GM12878 (cell line): ENCODE data around the gene SERPINB6. TPM values are rescaled to one million over a fixed set of nuclear protein-coding genes. Genes with fewer than 3 reads are reported as not detected.

ENCODE experiments used
- ATAC-seq: fragments of 200-7000 bp; cut with Tn5 transposase; 3 replicates; pipeline ENCODE4 v1.9.1; 2020; ENCODE audit warnings: mild to moderate bottlenecking, moderate library complexity
- BruUV-seq: library from RNA; stranded (reverse); fragments of 400-500 nt; replicated peaks from 2 replicates; lab custom pipeline; 2021; lab: Mats Ljungman, UMichigan
- CTCF ChIA-PET: fragments of 300-600 bp; sonication (Branson Sonifier 250); formaldehyde crosslinking; extraction: SDS; loops from one replicate; lab custom pipeline; 2021; ENCODE audit warnings: inconsistent platforms; lab: Yijun Ruan, JAX
- POLR2A ChIA-PET: fragments of 350-600 bp; formaldehyde crosslinking; extraction: SDS; loops from one replicate; lab custom pipeline; 2021; ENCODE audit warnings: inconsistent platforms; lab: Charles Lee
- RAD21 ChIA-PET: fragments of 300-600 bp; sonication (Branson Sonifier 250); formaldehyde crosslinking; loops from one replicate; lab custom pipeline; 2023; ENCODE audit warnings: antibody characterized with exemption; ENCODE audit not compliant: unreplicated experiment; lab: Charles Lee
- SMC1A ChIA-PET: fragments of 300-600 bp; sonication (Branson Sonifier 250); formaldehyde crosslinking; loops from one replicate; lab custom pipeline; 2023; ENCODE audit not compliant: unreplicated experiment, uncharacterized antibody; lab: Charles Lee
- DNase-seq: peaks from one replicate; pipeline ENCODE4 v3.0.0-alpha.2; 2011; ENCODE audit warnings: low read depth, low spot score
- FAIRE-seq: peaks from 3 replicates; lab custom pipeline; 2011; peaks lifted over from hg19 to GRCh38; lab: Jason Lieb, UNC
- H2AFZ ChIP-seq: 2 replicates; pipeline ENCODE4 v1.6.0; 2011; ENCODE audit warnings: low read depth, low read length, control low read depth; ENCODE audit not compliant: control insufficient read depth
- H3K27ac ChIP-seq: 2 replicates; pipeline ENCODE4 v1.5.1; 2011; ENCODE audit warnings: control low read depth; ENCODE audit not compliant: control insufficient read depth, insufficient read depth
- H3K27me3 ChIP-seq, 2 experiments: replicated peaks in 1 of 2; 2 replicates each; pipeline versions ENCODE4 v1.6.0 to v1.6.1; 2011; ENCODE audit warnings: low read length in 1 of 2; ENCODE audit not compliant: control insufficient read depth in 2 of 2, insufficient read depth in 2 of 2
- H3K36me3 ChIP-seq, 2 experiments: 2 replicates each; pipeline ENCODE4 v1.5.1; 2011; ENCODE audit warnings: low read length in 1 of 2; ENCODE audit not compliant: control insufficient read depth in 2 of 2, insufficient read depth in 2 of 2
- H3K4me1 ChIP-seq: 2 replicates; pipeline ENCODE4 v1.6.1; 2011; ENCODE audit warnings: mild to moderate bottlenecking, low read length, moderate library complexity, mixed read lengths; ENCODE audit not compliant: control insufficient read depth, insufficient read depth
- H3K4me2 ChIP-seq: 2 replicates; pipeline ENCODE4 v1.6.0; 2011; ENCODE audit warnings: control low read depth; ENCODE audit not compliant: control insufficient read depth, insufficient read depth
- H3K4me3 ChIP-seq: fragments of 200-600 bp; sonication (generic); 2 replicates; pipeline ENCODE4 v1.5.1; 2016
- H3K79me2 ChIP-seq: 2 replicates; pipeline ENCODE4 v1.6.0; 2011; ENCODE audit warnings: low read length; ENCODE audit not compliant: control insufficient read depth, insufficient read depth
- H3K9ac ChIP-seq: 2 replicates; pipeline ENCODE4 v1.8.0; 2011; ENCODE audit warnings: low read length, control low read depth, mixed read lengths; ENCODE audit not compliant: control insufficient read depth, insufficient read depth
- H3K9me3 ChIP-seq: replicated peaks from 3 replicates; pipeline ENCODE4 v1.5.1; 2011; ENCODE audit warnings: mild to moderate bottlenecking, low read length; ENCODE audit not compliant: control insufficient read depth, insufficient read depth
- H4K20me1 ChIP-seq: 2 replicates; pipeline ENCODE4 v1.6.0; 2011; ENCODE audit not compliant: control insufficient read depth, insufficient read depth
- CHD4 ChIP-seq: fragments of 200-600 bp; sonication (generic); IDR thresholded peaks from 2 replicates; pipeline ENCODE4 v1.6.1; 2016; ENCODE audit warnings: mild to moderate bottlenecking
- HDGF ChIP-seq: fragments of 450-650 bp; IDR thresholded peaks from 2 replicates; pipeline ENCODE4 v1.6.1; 2016; ENCODE audit warnings: antibody characterized with exemption
- KLF5 ChIP-seq: fragments of 450-650 bp; IDR thresholded peaks from 2 replicates; pipeline ENCODE4 v1.6.1; 2014; ENCODE audit warnings: mild to moderate bottlenecking; ENCODE audit not compliant: partially characterized antibody
- MTA3 ChIP-seq: IDR thresholded peaks from 2 replicates; pipeline ENCODE4 v1.6.1; 2012; ENCODE audit warnings: low read length, inconsistent platforms, borderline replicate concordance
- POLR2AphosphoS5 ChIP-seq: IDR thresholded peaks from 2 replicates; pipeline ENCODE4 v1.6.1; 2011; ENCODE audit warnings: mild to moderate bottlenecking, low read length, inconsistent platforms
- RAD51 ChIP-seq: fragments of 450-650 bp; IDR thresholded peaks from 2 replicates; pipeline ENCODE4 v1.6.1; 2016; ENCODE audit warnings: moderate library complexity, mild to moderate bottlenecking, inconsistent platforms
- RUNX3 ChIP-seq: IDR thresholded peaks from 2 replicates; pipeline ENCODE4 v1.6.1; 2012; ENCODE audit warnings: low read length, inconsistent platforms
- SIX5 ChIP-seq: IDR thresholded peaks from 2 replicates; pipeline ENCODE4 v1.6.1; 2011; ENCODE audit warnings: mild to moderate bottlenecking, low read depth, low read length, moderate library complexity; ENCODE audit not compliant: severe bottlenecking
- ZNF24 ChIP-seq: fragments of 450-650 bp; IDR thresholded peaks from 2 replicates; pipeline ENCODE4 v1.6.1; 2017; ENCODE audit warnings: antibody characterized with exemption, mild to moderate bottlenecking
- ZSCAN29 ChIP-seq: fragments of 450-650 bp; IDR thresholded peaks from 2 replicates; pipeline ENCODE4 v1.6.1; 2017; ENCODE audit warnings: mild to moderate bottlenecking, moderate library complexity
- WGBS: methylation state at CpG from one replicate; pipeline ENCODE4 v1.1.6; 2016; ENCODE audit warnings: low lambda C conversion rate; ENCODE audit not compliant: insufficient replicate concordance, insufficient coverage; ENCODE audit errors: missing lambda C conversion rate; 5-methylcytosine and 5-hydroxymethylcytosine counted together
- in situ Hi-C: fragments of 300-500 bp; cut with MboI; formaldehyde crosslinking; loops from 9 replicates; pipeline ENCODE4 v1.14.3; 2018; ENCODE audit warnings: mixed read lengths
- intact Hi-C: fragments of 100-400 bp; cut with micrococcal nuclease; formaldehyde crosslinking; loops from one replicate; pipeline ENCODE4 v1.14.2; 2022; ENCODE audit not compliant: unreplicated experiment
- polyA plus RNA-seq, 11 experiments: library from polyadenylated mRNA; depleted of rRNA in 4 of 11; unstranded in 6 of 11; stranded (reverse) in 5 of 11; fragments of >200 nt; fragmentation: Nextera tagmentation in 4 of 11; fragmentation: Illumina TruSeq in 1 of 11; extraction: Ambion mirVana in 4 of 11; extraction: Trizol in 1 of 11; gene quantifications; 1 replicate in 1 of 11; 2 replicates in 10 of 11; pipeline versions ENCODE4 v1.2.1 to v1.2.3, GENCODE V29; 2011 to 2016; ENCODE audit warnings: inconsistent platforms in 2 of 11, missing spikeins in 2 of 11, low read depth in 1 of 11
- total RNA-seq, 4 experiments: library from RNA; depleted of rRNA in 3 of 4; stranded (reverse); fragments of >200 nt in 3 of 4; fragmentation: Illumina TruSeq in 1 of 4; extraction: Trizol in 1 of 4; gene quantifications; 2 replicates each; pipeline versions ENCODE4 v1.2.1 to v1.2.3, GENCODE V29; 2013 to 2021
- TF ChIP-seq, protein P1 (sequence below), 3 experiments: IDR thresholded peaks in 2 of 3; conservative IDR thresholded peaks in 1 of 3; 2 replicates each; pipeline ENCODE4 v1.5.1; 2011; ENCODE audit warnings: low read depth in 3 of 3, low read length in 3 of 3, mild to moderate bottlenecking in 3 of 3, control low read depth in 2 of 3, moderate library complexity in 2 of 3, inconsistent platforms in 1 of 3, mixed read lengths in 1 of 3; ENCODE audit not compliant: control insufficient read depth in 2 of 3, insufficient read depth in 1 of 3; ENCODE audit errors: extremely low read depth in 1 of 3
- TF ChIP-seq, protein P2 (sequence below): IDR thresholded peaks from 2 replicates; pipeline ENCODE4 v1.6.1; 2012; ENCODE audit warnings: mild to moderate bottlenecking, low read depth, low read length

The SERPINB6 gene
- total and polyA plus RNA-seq, 10 of the 15 experiments (the other 5 are each of a cell fraction or from before 2014, with no cell fraction given): 0.37 to 2.2 (median 0.68) TPM; not detected in 1

DNA sequence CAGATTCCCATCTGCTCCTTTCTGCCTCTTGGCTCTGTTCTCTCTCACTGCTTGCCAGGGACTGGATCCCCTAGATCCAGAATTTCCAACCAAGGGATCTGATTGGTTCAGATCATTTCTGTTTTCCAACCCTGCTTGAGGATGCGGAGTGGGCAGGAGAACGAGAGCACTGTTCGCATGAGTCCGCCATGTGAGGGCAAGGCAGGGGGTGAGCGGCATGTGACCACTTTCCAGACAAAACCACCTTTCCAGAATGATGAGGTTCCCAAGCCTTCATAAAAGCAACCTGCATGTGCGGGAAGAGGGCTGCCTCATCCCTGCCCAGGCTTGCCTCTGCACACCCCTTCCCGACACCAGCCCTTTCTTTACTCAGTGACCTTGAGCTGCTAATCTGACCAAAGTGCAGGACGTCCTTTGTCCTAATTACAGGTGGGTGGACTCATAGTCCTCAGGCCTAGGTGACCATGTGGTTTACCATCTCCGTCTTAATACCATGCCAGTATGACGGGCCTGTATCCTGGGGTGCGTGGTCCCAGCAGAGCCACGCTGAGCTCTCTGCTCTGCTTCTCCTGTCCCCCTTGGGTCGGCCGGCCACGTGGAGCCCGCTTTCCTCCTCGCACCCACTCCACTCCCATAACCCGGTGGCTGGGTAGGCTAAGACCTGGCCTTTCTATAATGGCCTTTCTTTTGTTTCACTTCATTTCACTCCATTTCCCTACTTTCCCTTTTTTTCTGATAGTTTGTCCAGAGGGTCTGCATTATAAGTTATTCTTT lies 42.7 kb upstream of the SERPINB6 start:
- intact Hi-C loops: no loop called here
- Histone ChIP-seq H3K27ac (no peak overlapping the region), H3K27me3 (no peaks in the 10 kb centered on the region), H2AFZ (no peak overlapping the region), H3K4me2 (no peak overlapping the region), H3K79me2 (no peaks in the 10 kb centered on the region), H3K4me3 (no peak overlapping the region)
- RAD21 ChIA-PET: no interaction called here
- DNase-seq (no peak), ATAC-seq (no peak), FAIRE-seq (no peak)
- no TSS peak for BruUV-seq
- POLR2A ChIA-PET: interaction anchor here (1.3 kb wide), 1 partner anchor 18 kb away, joined by 3 read pairs; no protein-coding TSS in a partner anchor
- in situ Hi-C loops: no loop called here
- CTCF ChIA-PET: interaction anchor here (1.5 kb wide), 1 partner anchor 12 kb away, joined by 4 read pairs; no protein-coding TSS in a partner anchor
- TF ChIP-seq KLF5: no peak
- no peak for TF ChIP-seq ZNF24
- TF ChIP-seq CHD4: no peak
- TF ChIP-seq, protein P1, sequence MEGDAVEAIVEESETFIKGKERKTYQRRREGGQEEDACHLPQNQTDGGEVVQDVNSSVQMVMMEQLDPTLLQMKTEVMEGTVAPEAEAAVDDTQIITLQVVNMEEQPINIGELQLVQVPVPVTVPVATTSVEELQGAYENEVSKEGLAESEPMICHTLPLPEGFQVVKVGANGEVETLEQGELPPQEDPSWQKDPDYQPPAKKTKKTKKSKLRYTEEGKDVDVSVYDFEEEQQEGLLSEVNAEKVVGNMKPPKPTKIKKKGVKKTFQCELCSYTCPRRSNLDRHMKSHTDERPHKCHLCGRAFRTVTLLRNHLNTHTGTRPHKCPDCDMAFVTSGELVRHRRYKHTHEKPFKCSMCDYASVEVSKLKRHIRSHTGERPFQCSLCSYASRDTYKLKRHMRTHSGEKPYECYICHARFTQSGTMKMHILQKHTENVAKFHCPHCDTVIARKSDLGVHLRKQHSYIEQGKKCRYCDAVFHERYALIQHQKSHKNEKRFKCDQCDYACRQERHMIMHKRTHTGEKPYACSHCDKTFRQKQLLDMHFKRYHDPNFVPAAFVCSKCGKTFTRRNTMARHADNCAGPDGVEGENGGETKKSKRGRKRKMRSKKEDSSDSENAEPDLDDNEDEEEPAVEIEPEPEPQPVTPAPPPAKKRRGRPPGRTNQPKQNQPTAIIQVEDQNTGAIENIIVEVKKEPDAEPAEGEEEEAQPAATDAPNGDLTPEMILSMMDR (IDR thresholded peaks at IDR 0.05 in 2 of 3, conservative IDR thresholded peaks at IDR 0.05 in 1 of 3; ENCODE audit: control insufficient read depth in 2 of 3, extremely low read depth in 1 of 3, insufficient read depth in 1 of 3, low read depth in 3 of 3, low read length in 3 of 3): no peak
- no peak for TF ChIP-seq ZSCAN29
- TF ChIP-seq RUNX3: no peak
- TF ChIP-seq, protein P2, sequence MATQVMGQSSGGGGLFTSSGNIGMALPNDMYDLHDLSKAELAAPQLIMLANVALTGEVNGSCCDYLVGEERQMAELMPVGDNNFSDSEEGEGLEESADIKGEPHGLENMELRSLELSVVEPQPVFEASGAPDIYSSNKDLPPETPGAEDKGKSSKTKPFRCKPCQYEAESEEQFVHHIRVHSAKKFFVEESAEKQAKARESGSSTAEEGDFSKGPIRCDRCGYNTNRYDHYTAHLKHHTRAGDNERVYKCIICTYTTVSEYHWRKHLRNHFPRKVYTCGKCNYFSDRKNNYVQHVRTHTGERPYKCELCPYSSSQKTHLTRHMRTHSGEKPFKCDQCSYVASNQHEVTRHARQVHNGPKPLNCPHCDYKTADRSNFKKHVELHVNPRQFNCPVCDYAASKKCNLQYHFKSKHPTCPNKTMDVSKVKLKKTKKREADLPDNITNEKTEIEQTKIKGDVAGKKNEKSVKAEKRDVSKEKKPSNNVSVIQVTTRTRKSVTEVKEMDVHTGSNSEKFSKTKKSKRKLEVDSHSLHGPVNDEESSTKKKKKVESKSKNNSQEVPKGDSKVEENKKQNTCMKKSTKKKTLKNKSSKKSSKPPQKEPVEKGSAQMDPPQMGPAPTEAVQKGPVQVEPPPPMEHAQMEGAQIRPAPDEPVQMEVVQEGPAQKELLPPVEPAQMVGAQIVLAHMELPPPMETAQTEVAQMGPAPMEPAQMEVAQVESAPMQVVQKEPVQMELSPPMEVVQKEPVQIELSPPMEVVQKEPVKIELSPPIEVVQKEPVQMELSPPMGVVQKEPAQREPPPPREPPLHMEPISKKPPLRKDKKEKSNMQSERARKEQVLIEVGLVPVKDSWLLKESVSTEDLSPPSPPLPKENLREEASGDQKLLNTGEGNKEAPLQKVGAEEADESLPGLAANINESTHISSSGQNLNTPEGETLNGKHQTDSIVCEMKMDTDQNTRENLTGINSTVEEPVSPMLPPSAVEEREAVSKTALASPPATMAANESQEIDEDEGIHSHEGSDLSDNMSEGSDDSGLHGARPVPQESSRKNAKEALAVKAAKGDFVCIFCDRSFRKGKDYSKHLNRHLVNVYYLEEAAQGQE: no peak
- no peak for TF ChIP-seq SIX5
- TF ChIP-seq RAD51: no peak
- TF ChIP-seq HDGF: no peak
- no peak for TF ChIP-seq POLR2AphosphoS5
- TF ChIP-seq MTA3: no peak
- TF ChIP-seq, all 136 proteins: peak for 0
- Histone ChIP-seq H3K9me3 (peaks cover 12% of the 10 kb centered on the region; the same call in 2 of the 3 replicates), H3K36me3 (no peaks in the 10 kb centered on the region), H3K9ac (no peak overlapping the region), H3K4me1 (no peaks in the 10 kb centered on the region), H4K20me1 (no peaks in the 10 kb centered on the region)
- SMC1A ChIA-PET: no interaction called here
- WGBS: 84% methylated on average over 18 of the region's 18 CpGs
